Measurements from ENCODE around the gene CFAP69.

CFAP69 gene

GRCh38 chr7:90288154-90288553, 43.2 kb downstream of the CFAP69 start:
- TF ChIP-seq REST (IDR thresholded peaks at IDR 0.05; ENCODE audit: low read depth): peak; percentile 30; the same call in 1 of the 2 replicates
- no peak for TF ChIP-seq MAX (IDR thresholded peaks at IDR 0.05)

GRCh38 chr7:90290244-90291113, 45.5 kb downstream of the CFAP69 start:
- TF ChIP-seq NFIC (IDR thresholded peaks at IDR 0.05) (no peak), USF1 (IDR thresholded peaks at IDR 0.05) (no peak), CREB1 (IDR thresholded peaks at IDR 0.05; ENCODE audit: low read depth) (no peak), EGR1 (IDR thresholded peaks at IDR 0.05) (no peak), ZBTB7A (IDR thresholded peaks at IDR 0.05; ENCODE audit: low read depth) (no peak), TEAD4 (IDR thresholded peaks at IDR 0.05) (no peak), YY1 (IDR thresholded peaks at IDR 0.05; ENCODE audit: low read depth) (no peak), RAD21 (IDR thresholded peaks at IDR 0.05; ENCODE audit: low read depth) (no peak), REST (IDR thresholded peaks at IDR 0.05; ENCODE audit: low read depth) (no peak), MAX (IDR thresholded peaks at IDR 0.05) (no peak), CEBPB (IDR thresholded peaks at IDR 0.05) (no peak), EP300 (IDR thresholded peaks at IDR 0.05; ENCODE audit: borderline replicate concordance) (no peak), FOXM1 (IDR thresholded peaks at IDR 0.05; ENCODE audit: borderline replicate concordance, low read depth) (no peak), TAF1 (IDR thresholded peaks at IDR 0.05; ENCODE audit: low read depth) (no peak), TCF12 (IDR thresholded peaks at IDR 0.05; ENCODE audit: low read depth) (no peak)

- TF ChIP-seq EP300 (IDR thresholded peaks at IDR 0.05; ENCODE audit: borderline replicate concordance): no peak
- no peak for TF ChIP-seq EGR1 (IDR thresholded peaks at IDR 0.05)
- no peak for TF ChIP-seq FOXM1 (IDR thresholded peaks at IDR 0.05; ENCODE audit: borderline replicate concordance, low read depth)
- TF ChIP-seq RAD21 (IDR thresholded peaks at IDR 0.05; ENCODE audit: low read depth): peak; percentile 70
- TF ChIP-seq YY1 (IDR thresholded peaks at IDR 0.05; ENCODE audit: low read depth): no peak
These were observed 53.4 kb downstream of the CFAP69 start for GRCh38 chr7:90298145-90299038.

- no peak for TF ChIP-seq TAF1 (IDR thresholded peaks at IDR 0.05; ENCODE audit: low read depth)
These were observed 58.3 kb downstream of the CFAP69 start for GRCh38 chr7:90303241-90303640.

- no peak for TF ChIP-seq RAD21 (IDR thresholded peaks at IDR 0.05; ENCODE audit: low read depth)
These were observed 64.9 kb downstream of the CFAP69 start for GRCh38 chr7:90309872-90310271.

- no peak for TF ChIP-seq CEBPB (IDR thresholded peaks at IDR 0.05)
- no peak for TF ChIP-seq EGR1 (IDR thresholded peaks at IDR 0.05)
- no peak for TF ChIP-seq ZBTB7A (IDR thresholded peaks at IDR 0.05; ENCODE audit: low read depth)
- TF ChIP-seq EP300 (IDR thresholded peaks at IDR 0.05; ENCODE audit: borderline replicate concordance): no peak
- no peak for TF ChIP-seq TEAD4 (IDR thresholded peaks at IDR 0.05)
- TF ChIP-seq CREB1 (IDR thresholded peaks at IDR 0.05; ENCODE audit: low read depth): no peak
- TF ChIP-seq NFIC (IDR thresholded peaks at IDR 0.05): no peak
- TF ChIP-seq REST (IDR thresholded peaks at IDR 0.05; ENCODE audit: low read depth): no peak
- no peak for TF ChIP-seq RAD21 (IDR thresholded peaks at IDR 0.05; ENCODE audit: low read depth)
- TF ChIP-seq USF1 (IDR thresholded peaks at IDR 0.05): no peak
- no peak for TF ChIP-seq FOXM1 (IDR thresholded peaks at IDR 0.05; ENCODE audit: borderline replicate concordance, low read depth)
- no peak for TF ChIP-seq TAF1 (IDR thresholded peaks at IDR 0.05; ENCODE audit: low read depth)
- TF ChIP-seq TCF12 (IDR thresholded peaks at IDR 0.05; ENCODE audit: low read depth): no peak
- no peak for TF ChIP-seq YY1 (IDR thresholded peaks at IDR 0.05; ENCODE audit: low read depth)
- TF ChIP-seq MAX (IDR thresholded peaks at IDR 0.05): no peak
These were observed 66.2 kb downstream of the CFAP69 start for GRCh38 chr7:90311175-90311574.

All from Ishikawa (cell line).